Neural cell (in vitro differentiated cells): ENCODE data around the gene LZTS2. TPM values are rescaled to one million over a fixed set of nuclear protein-coding genes. Genes with fewer than 3 reads are reported as not detected.

Experiments used
- H2AFZ ChIP-seq: fragments of 200-600, 300-800 bp; sonication (generic), shearing (Covaris generic); 2 replicates; pipeline ENCODE4 v1.6.0; 2014; ENCODE audit warnings: low read depth, mild to moderate bottlenecking, antibody characterized with exemption, low read length, moderate library complexity
- H3F3A ChIP-seq: fragments of 200-600 bp; shearing (Covaris generic); 2 replicates; pipeline ENCODE4 v1.6.1; 2016; ENCODE audit warnings: mild to moderate bottlenecking, moderate library complexity, mixed read lengths, antibody characterized with exemption, low read length; ENCODE audit not compliant: insufficient read depth, poor library complexity, severe bottlenecking
- H3K27ac ChIP-seq: fragments of 200-600, 300-800 bp; sonication (generic), shearing (Covaris generic); 2 replicates; pipeline ENCODE4 v1.5.1; 2014; ENCODE audit warnings: mild to moderate bottlenecking, low read length, moderate library complexity
- H3K27me3 ChIP-seq: fragments of 300-800, 200-600 bp; sonication (generic), shearing (Covaris generic); 2 replicates; pipeline ENCODE4 v1.6.0; 2014; ENCODE audit warnings: mild to moderate bottlenecking, low read depth, low read length, moderate library complexity; ENCODE audit not compliant: insufficient read depth
- H3K36me3 ChIP-seq: fragments of 300-800, 200-600 bp; sonication (generic), shearing (Covaris generic); 2 replicates; pipeline ENCODE4 v1.5.1; 2014; ENCODE audit warnings: mild to moderate bottlenecking, antibody characterized with exemption, low read length, moderate library complexity; ENCODE audit not compliant: insufficient read depth
- H3K4me2 ChIP-seq: fragments of 300-800, 200-600 bp; sonication (generic), shearing (Covaris generic); 2 replicates; pipeline ENCODE4 v1.6.0; 2014; ENCODE audit warnings: mild to moderate bottlenecking, low read length
- H3K4me3 ChIP-seq: fragments of 300-800, 200-600 bp; sonication (generic), shearing (Covaris generic); 2 replicates; pipeline ENCODE4 v1.5.1; 2014; ENCODE audit warnings: mild to moderate bottlenecking, low read length, moderate library complexity
- H3K79me2 ChIP-seq: fragments of 200-600 bp; shearing (Covaris generic); replicated peaks from 2 replicates; pipeline ENCODE4 v1.6.0; 2014; ENCODE audit warnings: mild to moderate bottlenecking, low read length, moderate library complexity; ENCODE audit not compliant: insufficient read depth
- H3K9ac ChIP-seq: fragments of 300-800, 200-600 bp; sonication (generic), shearing (Covaris generic); 2 replicates; pipeline ENCODE4 v1.6.1; 2016; ENCODE audit warnings: mild to moderate bottlenecking, low read length, mixed read lengths
- H3K9me2 ChIP-seq: fragments of 200-600 bp; shearing (Covaris generic); 2 replicates; pipeline ENCODE4 v1.6.1; 2016; ENCODE audit warnings: mild to moderate bottlenecking, low read length, mixed read lengths; ENCODE audit not compliant: insufficient read depth
- H3K9me3 ChIP-seq: fragments of 200-600, 300-800 bp; sonication (generic), shearing (Covaris generic); 2 replicates; pipeline ENCODE4 v1.6.1; 2016; ENCODE audit warnings: mild to moderate bottlenecking, mixed run types, low read length, moderate library complexity, mixed read lengths
- H4K20me1 ChIP-seq: fragments of 200-600 bp; shearing (Covaris generic); 2 replicates; pipeline ENCODE4 v1.6.1; 2016; ENCODE audit warnings: mild to moderate bottlenecking, mixed run types; ENCODE audit not compliant: insufficient read depth
- EP300 ChIP-seq: fragments of 450-650 bp; conservative IDR thresholded peaks from 2 replicates; pipeline ENCODE4 v1.6.1; 2014; ENCODE audit warnings: antibody characterized with exemption, mild to moderate bottlenecking, moderate library complexity; ENCODE audit not compliant: poor library complexity, severe bottlenecking
- EZH2 ChIP-seq: fragments of 200-600, 300-800 bp; shearing (Covaris generic), sonication (generic); IDR thresholded peaks from 2 replicates; pipeline ENCODE4 v1.6.1; 2014; ENCODE audit warnings: antibody characterized with exemption, low read length, borderline replicate concordance, mild to moderate bottlenecking; ENCODE audit not compliant: insufficient read depth, poor library complexity, severe bottlenecking
- MXI1 ChIP-seq: fragments of 450-650 bp; conservative IDR thresholded peaks from 2 replicates; pipeline ENCODE4 v1.6.1; 2014; ENCODE audit warnings: antibody characterized with exemption, mild to moderate bottlenecking; ENCODE audit not compliant: poor library complexity, severe bottlenecking
- POLR2AphosphoS5 ChIP-seq: IDR thresholded peaks from 2 replicates; pipeline ENCODE4 v1.6.1; 2012
- RAD21 ChIP-seq: fragments of 450-650 bp; conservative IDR thresholded peaks from 2 replicates; pipeline ENCODE4 v1.6.1; 2014; ENCODE audit warnings: antibody characterized with exemption, mild to moderate bottlenecking, moderate library complexity
- REST ChIP-seq: IDR thresholded peaks from 2 replicates; pipeline ENCODE4 v1.6.1; 2012; ENCODE audit warnings: borderline replicate concordance
- SMC3 ChIP-seq: fragments of 450-650 bp; conservative IDR thresholded peaks from 2 replicates; pipeline ENCODE4 v1.6.1; 2014; ENCODE audit warnings: antibody characterized with exemption, mild to moderate bottlenecking, moderate library complexity; ENCODE audit not compliant: poor library complexity
- TAF1 ChIP-seq: IDR thresholded peaks from 2 replicates; pipeline ENCODE4 v1.6.1; 2012; ENCODE audit warnings: low read depth
- polyA plus RNA-seq: library from polyadenylated mRNA; depleted of rRNA; stranded (reverse); fragments of >200 nt; gene quantifications from 2 replicates; pipeline ENCODE4 v1.2.3, GENCODE V29; 2014
- TF ChIP-seq, protein P1 (sequence below): fragments of 450-650 bp; IDR thresholded peaks from 2 replicates; pipeline ENCODE4 v1.5.1; 2014; ENCODE audit warnings: antibody characterized with exemption, mild to moderate bottlenecking, moderate library complexity; ENCODE audit not compliant: poor library complexity, severe bottlenecking

The LZTS2 gene
- polyA plus RNA-seq, 1 donor from 2014 or later = 40.1 TPM

DNA sequence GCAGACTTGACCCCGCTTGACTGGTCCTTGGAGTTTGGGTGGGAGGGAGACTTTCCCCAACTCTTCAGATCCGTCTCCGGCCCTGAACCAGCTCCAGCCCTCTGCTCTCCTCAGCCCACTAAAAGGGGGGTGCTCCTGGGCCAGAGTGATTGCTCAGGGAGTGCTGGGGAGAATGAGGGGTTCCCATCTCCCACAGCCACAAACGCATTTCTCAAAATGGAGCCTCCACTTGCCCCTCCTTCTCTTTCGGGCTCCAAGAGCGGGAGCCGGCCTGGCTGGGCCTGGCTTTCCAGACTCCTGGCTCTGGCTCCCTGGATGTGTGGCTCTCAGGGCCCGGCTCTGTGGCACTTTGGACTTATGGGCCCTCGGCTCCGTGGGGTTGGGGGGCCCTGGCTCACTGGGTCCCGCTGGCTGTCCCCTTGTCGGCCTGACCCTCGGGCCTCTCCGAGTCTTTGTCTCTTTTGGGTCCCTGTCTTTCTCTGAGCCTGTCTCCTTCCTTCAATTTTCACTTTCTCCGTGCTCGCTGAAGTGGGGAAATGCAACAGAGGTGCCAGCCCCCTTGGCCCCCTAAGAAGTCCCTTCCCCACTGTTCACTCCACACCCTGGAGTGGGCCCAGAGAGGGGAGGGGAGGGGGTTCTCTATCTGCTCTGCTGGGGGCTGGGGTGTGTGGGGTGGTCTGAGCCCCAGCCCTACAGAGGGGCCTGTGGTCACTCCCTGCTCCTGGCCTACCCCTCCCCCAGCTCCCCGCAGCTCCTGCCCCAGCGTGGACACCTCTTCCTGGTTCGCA, 713 bp downstream of the LZTS2 start:
- Histone ChIP-seq H4K20me1 (no peaks in the 10 kb centered on the region), H2AFZ (peak overlapping the region; percentile 51), H3K9me2 (no peaks in the 10 kb centered on the region)

DNA sequence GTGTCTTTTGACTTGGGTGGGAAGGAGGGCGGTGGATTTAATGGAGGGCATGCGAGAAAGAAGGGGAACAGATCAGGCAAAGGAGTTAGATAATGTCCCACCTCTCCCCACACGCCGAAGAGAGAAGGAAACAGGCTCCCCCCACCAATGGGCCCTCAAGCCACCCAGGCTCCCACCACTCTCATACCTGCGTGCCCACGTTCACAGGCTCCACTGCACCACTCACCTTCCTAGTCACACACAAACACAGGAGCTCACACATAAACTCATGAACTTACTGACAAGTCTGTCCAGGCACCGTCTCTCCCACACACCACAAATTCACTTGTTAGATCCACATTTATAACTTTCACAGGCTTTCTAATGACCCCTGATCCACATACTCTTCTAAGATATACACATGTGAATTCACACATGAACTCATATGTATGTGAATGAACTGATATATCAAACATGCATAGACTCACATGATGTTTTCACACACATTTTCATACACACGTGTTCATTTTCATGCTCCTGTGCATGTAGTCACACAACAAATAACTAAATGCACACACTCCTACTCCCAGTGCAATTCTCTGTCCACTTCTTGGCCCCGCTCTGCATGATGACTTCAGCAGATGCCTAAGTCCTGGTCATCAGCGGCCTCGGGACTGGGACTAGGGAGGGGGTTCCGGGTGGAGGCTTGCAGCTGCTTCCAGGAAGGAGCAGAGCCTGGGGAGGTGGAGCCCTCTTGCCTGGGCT, 1.5 kb downstream of the LZTS2 start:
- peaks cover 10% of the 10 kb centered on the region for H3K27me3 ChIP-seq
- H3F3A ChIP-seq = no peaks in the 10 kb centered on the region
- peaks cover 22% of the 10 kb centered on the region for H3K79me2 ChIP-seq
- peak overlapping the region; percentile 42 for H3K4me2 ChIP-seq
- peak overlapping the region; percentile 96 for H3K9ac ChIP-seq
- no peaks in the 10 kb centered on the region for H3K9me3 ChIP-seq
- no peaks in the 10 kb centered on the region for H4K20me1 ChIP-seq
- no peak overlapping the region for H2AFZ ChIP-seq
- no peak for TF ChIP-seq SMC3
- no peak for TF ChIP-seq RAD21
- TF ChIP-seq TAF1 = no peak
- H3K27ac ChIP-seq = no peak overlapping the region
- H3K4me3 ChIP-seq = peak overlapping the region; percentile 80
- H3K36me3 ChIP-seq = no peaks in the 10 kb centered on the region
- H3K9me2 ChIP-seq = no peaks in the 10 kb centered on the region

More for the DNA sequence above, 713 bp downstream of the LZTS2 start:
- peaks cover 10% of the 10 kb centered on the region for H3K27me3 ChIP-seq
- TF ChIP-seq REST (peak; percentile 51), RAD21 (no peak)
- H3K27ac ChIP-seq = peak overlapping the region; percentile 53
- H3K36me3 ChIP-seq = no peaks in the 10 kb centered on the region
- H3K9ac ChIP-seq = peak overlapping the region; percentile 96
- peak overlapping the region; percentile 80 for H3K4me3 ChIP-seq
- no peaks in the 10 kb centered on the region for H3K9me3 ChIP-seq
- peaks cover 22% of the 10 kb centered on the region for H3K79me2 ChIP-seq
- H3K4me2 ChIP-seq = peak overlapping the region; percentile 88
- H3F3A ChIP-seq = no peaks in the 10 kb centered on the region

DNA sequence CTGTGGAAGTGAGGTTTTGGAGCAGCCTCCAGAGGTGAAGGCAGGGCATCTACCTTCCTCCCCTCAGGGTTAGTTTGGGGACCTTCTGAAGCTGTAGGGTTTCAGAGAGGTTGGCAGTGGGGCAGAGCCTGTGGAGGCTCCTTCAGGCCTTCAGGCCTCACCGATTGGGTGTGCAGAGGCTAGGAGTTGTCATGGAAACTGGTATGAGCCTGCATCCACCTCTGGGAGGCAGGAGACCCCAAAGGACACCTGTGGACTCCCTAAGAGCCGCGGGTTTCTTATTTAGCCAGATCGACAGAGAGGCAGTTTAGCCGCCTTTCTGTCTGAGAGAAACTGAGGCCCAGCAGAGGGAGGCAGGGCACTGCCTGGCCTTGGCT, 2.0 kb downstream of the LZTS2 start:
- no peaks in the 10 kb centered on the region for H4K20me1 ChIP-seq
- no peaks in the 10 kb centered on the region for H3K9me3 ChIP-seq
- H3K9me2 ChIP-seq = no peaks in the 10 kb centered on the region
- peaks cover 10% of the 10 kb centered on the region for H3K27me3 ChIP-seq
- H3K4me2 ChIP-seq = no peak overlapping the region
- peak overlapping the region; percentile 80 for H3K4me3 ChIP-seq
- no peaks in the 10 kb centered on the region for H3K36me3 ChIP-seq
- no peaks in the 10 kb centered on the region for H3F3A ChIP-seq
- no peak overlapping the region for H2AFZ ChIP-seq
- no peak overlapping the region for H3K27ac ChIP-seq
- peaks cover 22% of the 10 kb centered on the region for H3K79me2 ChIP-seq
- H3K9ac ChIP-seq = peak overlapping the region; percentile 0
- TF ChIP-seq RAD21 = no peak
- TF ChIP-seq MXI1 = no peak
- no peak for TF ChIP-seq EZH2
- no peak for TF ChIP-seq POLR2AphosphoS5
- no peak for TF ChIP-seq EP300
- no peak for TF ChIP-seq SMC3
- no peak for TF ChIP-seq TAF1
- TF ChIP-seq, protein P1, sequence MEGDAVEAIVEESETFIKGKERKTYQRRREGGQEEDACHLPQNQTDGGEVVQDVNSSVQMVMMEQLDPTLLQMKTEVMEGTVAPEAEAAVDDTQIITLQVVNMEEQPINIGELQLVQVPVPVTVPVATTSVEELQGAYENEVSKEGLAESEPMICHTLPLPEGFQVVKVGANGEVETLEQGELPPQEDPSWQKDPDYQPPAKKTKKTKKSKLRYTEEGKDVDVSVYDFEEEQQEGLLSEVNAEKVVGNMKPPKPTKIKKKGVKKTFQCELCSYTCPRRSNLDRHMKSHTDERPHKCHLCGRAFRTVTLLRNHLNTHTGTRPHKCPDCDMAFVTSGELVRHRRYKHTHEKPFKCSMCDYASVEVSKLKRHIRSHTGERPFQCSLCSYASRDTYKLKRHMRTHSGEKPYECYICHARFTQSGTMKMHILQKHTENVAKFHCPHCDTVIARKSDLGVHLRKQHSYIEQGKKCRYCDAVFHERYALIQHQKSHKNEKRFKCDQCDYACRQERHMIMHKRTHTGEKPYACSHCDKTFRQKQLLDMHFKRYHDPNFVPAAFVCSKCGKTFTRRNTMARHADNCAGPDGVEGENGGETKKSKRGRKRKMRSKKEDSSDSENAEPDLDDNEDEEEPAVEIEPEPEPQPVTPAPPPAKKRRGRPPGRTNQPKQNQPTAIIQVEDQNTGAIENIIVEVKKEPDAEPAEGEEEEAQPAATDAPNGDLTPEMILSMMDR = no peak
- no peak for TF ChIP-seq REST
